ENCODE data around the gene SFPQ.

Gene SFPQ

GRCh38 chr1:35136780-35137179 lies 56.2 kb downstream of the SFPQ start:
- DNase-seq = no peak

All from NCI-H2227 treated with DMSO at 0.1 percent for 48 hours (cell line).